Activated T-helper 1 cell treated with Interleukin-2 at 50 U/mL for 16 hours (primary cell): ENCODE measurements around the gene CDYL2.
"Not testable (repeated sequence)": the region's sequence is repeated elsewhere in the genome, so short reads cannot be mapped to it uniquely, and the experiment has no call there.

ENCODE experiments used
- DNase-seq: peaks from one replicate; pipeline ENCODE4 v3.0.0-alpha.2; 2020; ENCODE audit warnings: low read depth

The CDYL2 gene, protein sequence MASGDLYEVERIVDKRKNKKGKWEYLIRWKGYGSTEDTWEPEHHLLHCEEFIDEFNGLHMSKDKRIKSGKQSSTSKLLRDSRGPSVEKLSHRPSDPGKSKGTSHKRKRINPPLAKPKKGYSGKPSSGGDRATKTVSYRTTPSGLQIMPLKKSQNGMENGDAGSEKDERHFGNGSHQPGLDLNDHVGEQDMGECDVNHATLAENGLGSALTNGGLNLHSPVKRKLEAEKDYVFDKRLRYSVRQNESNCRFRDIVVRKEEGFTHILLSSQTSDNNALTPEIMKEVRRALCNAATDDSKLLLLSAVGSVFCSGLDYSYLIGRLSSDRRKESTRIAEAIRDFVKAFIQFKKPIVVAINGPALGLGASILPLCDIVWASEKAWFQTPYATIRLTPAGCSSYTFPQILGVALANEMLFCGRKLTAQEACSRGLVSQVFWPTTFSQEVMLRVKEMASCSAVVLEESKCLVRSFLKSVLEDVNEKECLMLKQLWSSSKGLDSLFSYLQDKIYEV

DNA sequence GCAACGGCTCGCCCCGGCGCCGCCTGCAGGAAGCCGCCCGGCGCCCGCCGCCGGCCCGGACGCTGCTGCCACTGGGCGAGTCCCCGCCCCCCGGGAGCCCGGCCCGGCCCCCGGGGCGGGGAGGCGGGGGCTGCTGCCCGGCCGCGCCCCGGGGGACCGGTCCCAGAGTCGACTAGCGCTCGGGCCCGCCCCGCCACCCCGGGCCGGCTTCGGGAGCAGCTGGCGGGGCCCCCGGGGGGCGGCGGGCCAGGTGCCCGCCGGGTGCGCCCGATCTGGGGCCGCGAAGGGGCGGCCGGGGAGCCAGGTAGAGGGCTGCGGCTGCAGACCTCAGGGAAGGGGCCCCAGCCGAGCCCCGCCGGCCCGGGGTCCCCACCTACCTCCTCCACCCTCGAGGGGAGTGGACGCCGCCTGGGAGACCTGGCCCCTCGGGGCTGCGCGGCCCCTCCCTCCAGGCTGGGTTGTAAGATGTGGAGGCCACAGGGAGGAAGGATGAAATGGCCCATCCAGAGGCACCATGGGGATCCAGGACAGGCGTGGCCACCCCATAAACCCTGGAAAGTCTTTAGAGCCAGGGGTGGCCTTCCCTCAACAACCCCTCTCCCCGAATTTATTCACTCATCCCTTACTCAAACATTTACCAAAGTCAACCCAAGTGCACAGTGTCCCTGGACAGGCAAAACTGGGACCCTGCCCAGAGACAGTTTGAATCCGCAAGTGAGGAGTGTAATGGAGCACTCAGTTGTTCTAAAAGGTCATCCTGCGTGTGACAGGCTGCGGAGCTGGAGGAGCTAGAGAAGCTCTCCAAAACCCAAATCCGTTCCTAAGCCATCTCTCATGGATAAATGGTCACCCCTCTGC lies at the start of gene CDYL2:
Gene CDYL2, minus strand, starts transcription at position 73 of the 858 bp plus-strand sequence. CDS start 425 bp downstream, outside the sequence.
- DNase-seq, result peak; percentile 43

DNA sequence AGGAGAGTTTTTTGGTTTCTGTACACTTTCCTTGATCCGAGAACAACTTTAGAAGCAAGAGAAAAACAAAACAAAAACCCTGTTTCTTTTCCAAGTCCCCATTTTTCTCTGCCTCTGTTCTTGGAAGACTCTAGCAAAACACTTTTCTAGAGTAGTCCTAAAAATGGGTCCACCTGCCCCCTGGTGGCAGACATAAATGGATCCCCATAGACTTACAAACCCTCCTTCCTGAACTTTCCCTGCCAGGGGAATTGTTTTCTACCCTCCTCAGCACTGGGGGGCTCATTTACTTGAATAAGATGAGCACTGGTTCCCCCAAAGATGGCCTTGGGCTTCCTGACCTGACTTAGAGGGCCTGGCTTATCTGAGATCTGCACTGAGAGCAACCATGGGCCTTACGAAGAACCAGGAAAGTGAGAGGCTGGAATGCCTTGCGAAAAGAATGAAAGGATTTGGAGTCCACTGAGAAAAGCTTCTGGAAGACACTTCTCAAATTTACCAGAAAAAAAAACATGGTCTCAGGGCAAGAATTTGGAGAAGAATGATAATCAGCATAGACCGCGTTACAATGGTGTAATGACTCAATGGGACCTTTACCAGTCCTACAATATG lies 48.0 kb upstream of the CDYL2 start:
- no peak for DNase-seq

DNA sequence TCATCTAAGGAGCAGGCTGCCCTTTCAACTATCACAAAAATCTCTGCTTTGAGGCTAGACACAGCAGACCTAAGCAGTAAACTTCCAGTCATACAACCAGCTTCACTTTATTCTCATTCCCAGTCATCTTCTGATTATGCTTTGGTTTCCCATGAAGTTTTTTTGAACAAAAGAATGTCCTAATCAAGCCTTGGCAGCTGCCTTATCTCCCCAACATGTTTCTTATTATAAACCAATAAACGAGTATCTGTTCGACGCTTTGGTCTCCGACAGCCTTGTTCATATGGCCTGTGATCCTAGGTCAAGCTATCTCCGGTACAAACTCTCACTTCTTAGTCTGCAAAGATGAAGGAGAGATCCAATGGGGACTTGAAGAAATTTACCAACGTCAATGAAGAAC lies 47.4 kb upstream of the CDYL2 start:
- no peak for DNase-seq

DNA sequence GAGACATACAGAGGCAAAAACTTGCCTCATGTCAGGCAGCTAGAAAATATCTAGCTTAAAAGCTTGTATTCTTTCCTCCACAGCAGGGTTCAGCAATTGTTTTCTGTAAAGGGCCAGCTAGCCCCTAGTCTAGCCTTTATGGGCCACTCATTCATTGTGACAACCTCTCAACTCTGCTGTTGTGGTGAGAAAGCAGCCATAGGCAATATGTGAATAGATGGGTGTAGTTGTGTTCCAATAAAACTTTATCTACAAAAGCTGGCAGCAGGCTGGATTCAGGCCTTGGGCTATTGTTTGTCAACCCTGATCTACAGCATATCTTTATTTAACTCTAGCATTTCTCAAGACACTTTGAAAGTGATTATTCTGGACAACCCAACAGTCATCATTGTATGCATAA lies 46.4 kb upstream of the CDYL2 start:
- no peak for DNase-seq

DNA sequence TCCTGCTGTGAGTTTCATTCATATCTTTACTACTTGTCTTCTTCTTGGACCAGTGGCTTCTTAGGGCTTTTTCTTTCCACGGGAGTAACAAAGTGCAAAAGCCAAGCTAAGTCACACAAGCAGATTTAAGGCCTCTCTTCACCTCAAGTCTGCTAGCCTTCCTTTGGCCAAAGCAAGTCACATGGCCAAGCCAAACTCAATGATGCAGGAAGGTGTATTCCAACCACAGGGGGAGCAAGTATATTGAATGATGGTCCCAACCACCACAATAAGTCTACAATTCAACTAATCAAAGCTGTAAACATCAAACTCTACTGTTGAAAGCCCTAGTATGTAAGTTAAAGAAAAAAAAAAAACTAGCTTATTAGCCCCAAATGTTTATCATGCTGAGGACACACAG lies 44.5 kb upstream of the CDYL2 start:
- DNase-seq, result no peak

DNA sequence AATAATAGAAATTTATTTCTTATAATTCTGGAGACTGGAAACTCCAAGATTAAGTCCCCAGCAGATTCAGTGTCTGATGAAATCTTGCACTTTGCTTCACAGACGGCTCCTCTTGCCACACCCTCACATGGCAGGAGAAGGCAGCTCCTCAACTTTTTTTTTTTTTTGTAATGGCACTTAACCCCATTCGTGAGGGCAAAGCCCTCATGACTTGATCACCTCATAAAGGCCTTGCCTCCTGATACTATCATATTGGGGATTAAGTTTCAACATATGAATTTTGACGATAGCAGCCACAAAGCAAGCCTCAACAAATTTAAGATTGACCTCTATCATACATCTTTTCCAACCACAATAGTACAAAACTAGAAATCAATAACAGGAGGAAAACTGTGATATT lies 42.3 kb upstream of the CDYL2 start:
- DNase-seq, result no peak

DNA sequence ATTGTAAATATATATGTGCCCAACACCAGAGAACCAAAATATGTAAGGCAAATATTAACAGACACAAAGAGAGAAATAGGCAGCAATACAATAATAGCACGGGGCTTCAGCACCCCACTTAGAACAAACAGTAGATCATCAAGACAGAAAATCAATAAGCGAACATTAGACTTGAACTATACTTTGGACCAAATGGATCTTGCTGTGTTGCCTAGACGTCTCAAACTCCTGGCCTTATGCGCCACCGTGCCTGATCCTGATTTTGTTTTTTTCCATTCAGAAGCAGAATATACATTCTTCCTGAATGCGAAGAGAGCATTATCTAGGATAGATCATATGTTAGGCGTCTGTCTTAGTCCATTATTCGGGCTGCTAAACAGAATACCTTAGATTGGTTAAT lies 41.9 kb upstream of the CDYL2 start:
- no peak for DNase-seq

DNA sequence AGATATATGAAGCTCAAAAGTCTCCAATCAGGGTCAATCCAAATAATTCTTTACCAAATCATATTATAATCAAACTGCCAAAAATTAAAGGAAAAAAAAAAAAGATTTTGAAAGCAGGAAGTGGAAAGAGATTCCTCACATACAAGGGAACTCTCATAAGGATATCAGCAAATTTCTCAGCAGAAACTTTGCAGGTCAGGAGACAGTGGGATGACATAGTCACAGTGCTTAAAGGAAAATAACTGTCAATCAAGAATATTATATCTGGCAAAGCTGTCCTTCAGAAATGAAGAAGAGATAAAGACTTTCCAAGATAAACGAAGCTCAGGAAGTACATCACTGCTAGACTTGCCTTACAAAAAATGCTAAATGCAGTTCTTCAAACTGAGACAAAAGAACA lies 40.0 kb upstream of the CDYL2 start:
- no peak for DNase-seq

DNA sequence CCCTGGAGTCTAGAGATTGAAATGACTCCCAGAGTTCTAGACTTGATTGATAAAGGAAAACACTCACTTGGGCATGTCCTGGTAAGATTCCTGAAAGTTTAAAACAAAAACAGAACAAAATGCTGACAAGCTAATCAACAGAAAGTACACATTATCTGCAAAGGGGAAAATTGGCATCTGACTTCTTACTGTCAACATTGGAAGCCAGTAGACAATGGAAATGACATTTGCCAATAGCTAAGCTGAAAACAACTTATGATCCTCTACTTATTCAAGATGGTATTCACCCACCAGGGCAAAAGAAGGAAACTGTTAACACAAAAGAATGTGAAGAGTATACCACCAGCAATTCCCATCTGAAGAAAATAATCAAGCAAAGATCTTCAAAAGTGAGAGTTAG lies 36.8 kb upstream of the CDYL2 start:
- DNase-seq, result no peak

DNA sequence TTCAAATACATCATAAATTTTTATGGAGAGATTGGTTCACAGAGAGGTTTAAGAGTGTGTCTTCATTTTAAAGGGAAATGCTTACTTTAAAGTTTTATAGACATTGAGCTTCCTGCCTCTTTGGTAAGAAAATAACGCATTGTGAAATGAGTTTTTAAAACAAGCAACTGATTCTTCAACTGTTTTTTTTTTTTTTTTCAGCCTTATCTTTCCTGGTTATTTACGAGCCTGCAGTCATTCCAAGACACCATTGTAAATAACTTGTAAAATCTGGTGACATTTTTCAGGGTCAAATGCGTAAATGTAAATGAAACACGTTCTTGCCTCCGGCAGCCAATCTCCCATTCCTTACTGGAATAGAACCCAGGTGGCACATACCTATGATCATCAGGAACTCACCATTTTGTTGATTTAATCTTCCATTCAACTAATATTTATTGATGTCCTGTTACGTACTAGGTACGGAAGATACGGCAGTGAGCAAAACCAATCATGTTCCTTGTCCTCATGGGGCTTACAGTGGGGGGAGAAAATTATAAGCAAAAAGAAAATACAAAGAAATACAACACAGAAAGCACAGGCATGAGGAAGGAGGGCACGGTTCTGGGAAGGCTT lies 33.2 kb upstream of the CDYL2 start:
- no peak for DNase-seq

DNA sequence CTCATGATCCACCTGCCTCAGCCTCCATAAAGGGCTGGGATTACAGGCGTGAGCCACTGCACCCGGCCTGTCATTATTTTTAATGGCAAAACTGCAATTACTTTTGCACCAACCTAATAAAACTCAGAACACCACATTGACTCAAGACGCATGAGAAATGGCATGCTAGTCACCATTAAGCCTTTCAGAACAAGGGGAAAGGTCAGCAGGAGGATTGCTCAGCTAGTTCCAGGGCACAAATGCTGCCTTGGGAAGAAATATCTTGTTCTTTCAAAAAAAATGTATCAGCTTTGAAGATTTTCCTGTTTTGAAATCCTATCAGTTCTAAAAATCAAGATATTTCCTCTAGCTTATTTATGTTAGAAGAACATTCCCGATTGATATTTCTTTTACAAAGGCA lies 32.4 kb upstream of the CDYL2 start:
- no peak for DNase-seq

DNA sequence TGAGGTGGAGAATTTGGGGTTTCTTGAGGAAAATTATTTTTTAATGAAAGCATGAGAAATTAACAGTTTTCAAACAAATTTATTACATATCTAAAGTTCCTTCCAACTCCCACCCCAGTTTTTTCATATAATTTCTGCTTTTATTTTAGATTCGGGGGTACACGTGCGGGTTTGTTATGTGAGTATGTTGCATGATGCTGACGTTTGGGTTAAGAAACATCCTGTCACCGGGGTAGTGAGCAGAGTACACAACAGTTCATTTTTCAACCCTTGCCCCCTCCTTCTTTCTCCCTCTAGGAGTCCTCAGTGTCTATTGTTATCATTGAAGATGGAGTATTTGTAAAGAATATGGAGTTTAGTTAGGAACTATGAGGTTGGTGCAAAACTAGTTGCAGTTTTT lies 31.8 kb upstream of the CDYL2 start:
- DNase-seq, result no peak

DNA sequence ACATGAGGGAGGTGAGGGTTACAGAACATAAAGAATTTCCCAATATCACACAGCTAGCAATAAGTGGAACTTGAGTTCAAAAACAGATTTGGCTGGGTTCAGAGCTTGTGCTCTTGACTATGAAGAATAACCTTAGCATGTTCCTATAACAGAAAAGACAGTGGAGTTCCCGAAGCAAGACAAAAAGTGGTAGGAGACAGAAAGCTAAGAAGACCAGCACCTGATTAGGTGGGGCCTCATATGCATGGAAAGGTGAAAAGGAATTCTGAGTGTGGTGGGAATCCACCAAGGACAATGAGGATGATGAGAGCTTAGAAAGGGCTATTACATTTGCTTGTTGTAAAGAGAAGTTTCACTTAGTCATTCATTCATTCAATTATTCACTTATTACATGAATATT lies 26.6 kb upstream of the CDYL2 start:
- no peak for DNase-seq

DNA sequence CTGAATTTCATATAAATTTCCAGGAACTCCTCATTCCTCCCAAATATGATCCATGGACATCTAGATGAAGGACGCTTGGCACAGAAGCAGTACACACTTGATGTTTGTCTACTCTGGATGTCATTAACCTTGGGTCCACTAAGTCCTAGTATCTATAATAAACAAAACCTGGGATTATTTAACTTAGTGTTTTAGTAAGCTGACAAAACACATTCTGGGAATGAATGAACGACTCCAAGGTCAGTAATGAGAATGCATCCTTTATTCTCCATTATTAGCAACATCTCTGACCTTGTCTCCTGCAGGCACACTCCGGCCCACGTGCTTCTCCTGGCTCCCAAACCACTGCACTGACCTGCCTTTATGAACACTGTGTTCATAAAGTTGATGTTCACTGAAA lies 24.1 kb upstream of the CDYL2 start:
- no peak for DNase-seq

DNA sequence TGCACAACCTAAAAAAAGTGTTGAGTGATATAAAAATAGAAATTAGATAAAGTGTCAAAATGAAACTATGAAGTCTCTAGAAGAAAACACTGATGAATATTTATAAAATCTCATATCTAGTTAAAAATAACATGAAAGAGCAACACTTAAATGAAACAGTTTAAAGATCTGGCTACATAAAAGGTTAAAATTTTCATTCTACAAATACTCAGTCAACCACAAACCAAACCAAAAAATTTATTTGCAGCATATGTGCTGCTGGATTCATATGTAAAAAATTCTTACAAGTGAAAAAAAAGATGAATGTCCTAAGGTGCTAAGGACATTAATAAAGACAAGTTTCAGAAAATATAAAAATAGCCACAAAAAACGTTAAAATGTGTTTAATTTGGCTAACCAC lies 22.6 kb upstream of the CDYL2 start:
- no peak for DNase-seq

DNA sequence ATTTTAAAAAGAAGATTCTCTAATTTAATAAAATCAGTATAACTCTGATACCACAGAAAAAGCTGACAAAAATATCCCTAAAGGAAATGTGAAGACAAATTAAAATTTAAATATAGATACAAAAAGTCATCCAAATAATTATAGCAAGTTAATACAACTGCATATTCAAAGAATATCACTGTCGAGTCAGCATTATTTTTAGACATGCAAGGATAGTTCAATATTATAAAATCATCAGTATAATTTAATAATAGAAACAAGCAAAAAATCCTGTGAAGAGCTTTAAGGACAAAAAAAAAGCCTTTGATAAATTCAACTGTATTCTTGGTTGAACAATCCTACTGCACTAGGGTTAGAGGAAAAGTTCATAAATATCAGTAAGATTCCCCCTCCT lies 21.0 kb upstream of the CDYL2 start:
- DNase-seq, result no peak

DNA sequence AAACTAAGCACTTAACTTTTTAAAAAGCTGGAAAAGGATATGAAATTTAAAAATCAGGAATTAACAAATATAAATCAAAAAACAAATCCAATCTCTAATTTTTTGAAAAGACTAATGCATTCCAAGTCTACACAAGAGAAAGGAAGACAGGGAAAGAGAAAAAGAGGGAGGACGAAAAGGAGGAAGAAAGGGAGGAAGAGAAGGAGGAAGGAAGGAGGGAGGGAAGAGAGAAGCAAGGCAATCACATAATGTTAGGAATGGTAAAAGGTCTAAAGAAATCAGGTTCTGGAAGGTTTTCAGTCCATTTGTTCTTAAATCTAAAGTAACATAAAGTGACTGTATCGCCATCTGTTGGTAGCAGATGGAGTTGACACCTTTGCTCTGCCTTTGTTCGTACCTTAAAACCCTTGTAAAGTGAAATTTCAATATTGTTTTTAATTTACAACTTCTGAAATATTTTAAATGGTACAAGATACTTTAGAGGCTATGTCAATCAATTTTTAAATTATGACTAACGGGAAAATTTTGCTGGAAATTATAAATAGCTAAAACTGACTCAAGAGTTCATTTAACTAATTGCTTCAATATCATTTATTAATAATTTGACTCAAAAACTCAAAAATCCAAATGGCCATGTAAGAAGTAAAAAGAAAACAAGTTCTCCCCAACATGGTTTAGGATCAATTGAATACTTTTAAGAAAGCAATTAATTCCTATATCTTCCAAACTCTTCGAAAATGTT lies 20.4 kb upstream of the CDYL2 start:
- DNase-seq, result no peak

DNA sequence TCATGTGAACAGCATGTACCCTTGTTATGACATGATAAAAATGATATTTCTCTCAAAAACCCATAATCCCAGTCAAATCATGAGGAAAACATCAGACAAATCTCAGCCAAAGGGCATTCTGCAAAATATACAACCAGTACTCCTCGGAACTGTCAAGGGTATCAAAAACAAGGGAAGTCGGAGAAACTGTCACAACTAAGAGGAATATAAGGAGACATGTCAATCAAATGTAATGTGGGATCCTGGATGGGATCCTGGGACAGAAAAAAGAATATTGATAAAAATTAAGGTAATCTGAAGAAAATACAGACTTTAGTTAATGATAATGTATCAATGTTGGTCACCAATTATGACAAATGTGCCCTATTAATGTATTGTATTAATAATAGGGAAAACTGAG lies 15.6 kb upstream of the CDYL2 start:
- DNase-seq, result no peak

DNA sequence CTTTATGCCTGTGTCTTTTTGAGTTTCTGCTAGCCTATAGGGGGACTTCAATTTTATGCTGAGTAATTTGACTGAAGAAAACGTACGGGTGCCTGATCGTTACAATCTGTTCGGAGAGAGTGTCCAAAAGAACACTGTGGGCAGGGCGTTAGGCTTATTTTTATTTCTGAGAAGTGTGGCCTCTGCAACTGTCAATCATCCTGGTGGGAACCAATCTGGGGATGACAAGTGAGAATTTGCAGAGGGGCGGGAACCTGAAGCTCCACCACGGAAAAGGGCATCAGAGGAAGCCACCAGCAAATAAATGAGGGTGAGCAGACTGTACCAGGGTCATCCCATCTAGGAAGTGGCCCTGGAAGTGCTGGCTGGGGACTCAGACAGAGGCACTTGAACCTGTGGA lies 12.0 kb upstream of the CDYL2 start:
- DNase-seq, result no peak

DNA sequence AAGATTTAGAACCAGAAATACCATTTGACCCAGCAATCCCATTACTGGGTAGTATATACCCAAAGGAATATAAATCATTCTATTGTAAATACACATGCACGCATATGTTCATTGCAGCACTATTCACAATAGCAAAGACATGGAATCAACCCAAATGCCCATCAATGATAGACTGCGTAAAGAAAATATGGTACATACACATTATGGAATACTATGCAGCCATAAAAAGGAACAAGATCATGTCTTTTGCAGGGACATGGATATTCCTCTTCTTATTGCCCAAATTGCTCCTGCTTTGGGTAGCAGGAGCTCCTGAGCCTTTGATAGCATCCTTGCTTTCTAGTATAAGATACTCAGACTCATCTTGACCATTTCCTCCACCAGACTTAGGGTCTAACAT lies 10.9 kb upstream of the CDYL2 start:
- DNase-seq, result not testable (repeated sequence)

DNA sequence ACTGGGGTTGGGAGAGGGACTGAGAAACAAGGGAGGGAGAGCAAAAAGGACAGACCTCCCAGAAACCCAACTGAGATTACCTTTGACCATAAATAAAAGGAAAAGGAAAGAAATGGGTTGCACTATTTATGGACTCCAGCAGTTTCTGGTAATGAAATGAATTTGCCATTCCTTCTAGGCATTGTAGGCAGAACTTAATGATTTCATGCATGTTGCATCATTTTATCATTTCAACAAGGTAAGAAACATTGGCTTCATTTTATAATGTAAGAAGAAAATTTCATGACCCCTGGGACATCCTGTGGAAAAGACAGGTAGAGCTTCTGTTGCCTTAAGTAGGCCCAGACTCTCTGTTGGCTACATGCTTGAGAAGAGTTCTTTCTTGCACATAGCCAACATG lies 8.2 kb upstream of the CDYL2 start:
- DNase-seq, result no peak

DNA sequence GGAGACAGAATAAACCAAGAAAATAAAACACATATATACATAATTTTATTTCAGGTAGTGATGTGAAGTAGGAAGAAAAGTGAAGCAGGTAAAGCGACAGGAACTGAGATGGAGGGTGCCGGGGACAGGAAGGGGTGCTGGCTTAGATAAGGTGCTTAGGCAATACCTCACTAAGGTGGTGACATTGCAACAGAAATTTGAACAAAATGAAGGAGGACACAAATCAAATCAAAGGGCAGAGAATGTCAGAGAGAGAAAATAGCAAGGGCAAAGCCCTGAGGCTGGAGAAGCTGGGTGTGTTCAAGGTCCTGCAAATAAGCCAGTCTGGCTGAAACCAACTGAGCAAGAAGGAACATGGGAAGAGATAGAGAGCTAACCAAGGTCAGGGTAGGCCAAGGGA lies 5.0 kb upstream of the CDYL2 start:
- no peak for DNase-seq
